Progenitor cell of endocrine pancreas (in vitro differentiated cells): ENCODE results near the gene PDE7B. TPM values are rescaled to one million over a fixed set of nuclear protein-coding genes. Genes with fewer than 3 reads are reported as not detected.

Source experiments
- DNase-seq: peaks from one replicate; pipeline ENCODE4 v3.0.0; 2021; ENCODE audit warnings: low spot score; ENCODE audit not compliant: unreplicated experiment
- H3K27ac Mint-ChIP-seq: 2 replicates; pipeline ENCODE4 v1.8.0; 2021; ENCODE audit warnings: mild to moderate bottlenecking, moderate library complexity, mixed read lengths
- H3K27me3 Mint-ChIP-seq: 2 replicates; pipeline ENCODE4 v1.8.0; 2021; ENCODE audit warnings: mixed read lengths
- H3K36me3 Mint-ChIP-seq: 2 replicates; pipeline ENCODE4 v1.8.0; 2022; ENCODE audit warnings: mixed read lengths; ENCODE audit not compliant: insufficient read depth
- H3K4me1 Mint-ChIP-seq: 2 replicates; pipeline ENCODE4 v1.8.0; 2021; ENCODE audit warnings: low read depth, mixed read lengths
- H3K4me3 Mint-ChIP-seq: 2 replicates; pipeline ENCODE4 v1.8.0; 2021; ENCODE audit warnings: low read depth, mild to moderate bottlenecking, moderate library complexity, mixed read lengths
- H3K9me3 Mint-ChIP-seq: 2 replicates; pipeline ENCODE4 v1.8.0; 2021; ENCODE audit warnings: low read depth, mixed read lengths
- total RNA-seq: library from RNA; stranded (reverse); gene quantifications from 2 replicates; pipeline ENCODE4 v1.2.1, GENCODE V29; 2021
- TF ChIP-seq, protein P1 (sequence below): fragments of 200-600 bp; sonication (generic); IDR thresholded peaks from one replicate; pipeline ENCODE4 v1.5.0; 2021; ENCODE audit warnings: antibody characterized with exemption, mild to moderate bottlenecking; ENCODE audit not compliant: unreplicated experiment

The PDE7B gene
- total RNA-seq, 1 donor from 2014 or later = 0.07 TPM

DNA sequence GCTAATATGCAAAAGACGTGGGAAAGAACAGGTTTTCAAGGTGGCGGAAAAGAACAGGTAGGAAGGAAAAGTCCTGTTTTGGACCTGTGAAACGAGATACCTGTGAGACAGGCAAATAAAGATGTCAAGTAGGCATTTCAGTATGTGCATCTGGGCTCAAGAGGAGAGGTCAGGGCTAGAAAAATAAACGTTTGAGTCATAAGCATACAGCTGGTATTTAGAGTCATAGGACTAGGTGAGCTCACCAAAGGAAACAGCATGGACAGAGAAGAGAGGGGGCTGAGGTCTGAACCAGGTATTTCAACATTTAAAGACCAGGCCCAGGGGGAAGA lies 383.7 kb downstream of the PDE7B start:
- Mint-ChIP-seq H3K9me3 (no peaks in the 10 kb centered on the region), H3K4me1 (peaks cover 5% of the 10 kb centered on the region), H3K4me3 (no peak overlapping the region), H3K27ac (no peak overlapping the region), H3K36me3 (peaks cover 5% of the 10 kb centered on the region), H3K27me3 (no peaks in the 10 kb centered on the region)
- DNase-seq = no peak
- TF ChIP-seq, protein P1, sequence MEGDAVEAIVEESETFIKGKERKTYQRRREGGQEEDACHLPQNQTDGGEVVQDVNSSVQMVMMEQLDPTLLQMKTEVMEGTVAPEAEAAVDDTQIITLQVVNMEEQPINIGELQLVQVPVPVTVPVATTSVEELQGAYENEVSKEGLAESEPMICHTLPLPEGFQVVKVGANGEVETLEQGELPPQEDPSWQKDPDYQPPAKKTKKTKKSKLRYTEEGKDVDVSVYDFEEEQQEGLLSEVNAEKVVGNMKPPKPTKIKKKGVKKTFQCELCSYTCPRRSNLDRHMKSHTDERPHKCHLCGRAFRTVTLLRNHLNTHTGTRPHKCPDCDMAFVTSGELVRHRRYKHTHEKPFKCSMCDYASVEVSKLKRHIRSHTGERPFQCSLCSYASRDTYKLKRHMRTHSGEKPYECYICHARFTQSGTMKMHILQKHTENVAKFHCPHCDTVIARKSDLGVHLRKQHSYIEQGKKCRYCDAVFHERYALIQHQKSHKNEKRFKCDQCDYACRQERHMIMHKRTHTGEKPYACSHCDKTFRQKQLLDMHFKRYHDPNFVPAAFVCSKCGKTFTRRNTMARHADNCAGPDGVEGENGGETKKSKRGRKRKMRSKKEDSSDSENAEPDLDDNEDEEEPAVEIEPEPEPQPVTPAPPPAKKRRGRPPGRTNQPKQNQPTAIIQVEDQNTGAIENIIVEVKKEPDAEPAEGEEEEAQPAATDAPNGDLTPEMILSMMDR = no peak

DNA sequence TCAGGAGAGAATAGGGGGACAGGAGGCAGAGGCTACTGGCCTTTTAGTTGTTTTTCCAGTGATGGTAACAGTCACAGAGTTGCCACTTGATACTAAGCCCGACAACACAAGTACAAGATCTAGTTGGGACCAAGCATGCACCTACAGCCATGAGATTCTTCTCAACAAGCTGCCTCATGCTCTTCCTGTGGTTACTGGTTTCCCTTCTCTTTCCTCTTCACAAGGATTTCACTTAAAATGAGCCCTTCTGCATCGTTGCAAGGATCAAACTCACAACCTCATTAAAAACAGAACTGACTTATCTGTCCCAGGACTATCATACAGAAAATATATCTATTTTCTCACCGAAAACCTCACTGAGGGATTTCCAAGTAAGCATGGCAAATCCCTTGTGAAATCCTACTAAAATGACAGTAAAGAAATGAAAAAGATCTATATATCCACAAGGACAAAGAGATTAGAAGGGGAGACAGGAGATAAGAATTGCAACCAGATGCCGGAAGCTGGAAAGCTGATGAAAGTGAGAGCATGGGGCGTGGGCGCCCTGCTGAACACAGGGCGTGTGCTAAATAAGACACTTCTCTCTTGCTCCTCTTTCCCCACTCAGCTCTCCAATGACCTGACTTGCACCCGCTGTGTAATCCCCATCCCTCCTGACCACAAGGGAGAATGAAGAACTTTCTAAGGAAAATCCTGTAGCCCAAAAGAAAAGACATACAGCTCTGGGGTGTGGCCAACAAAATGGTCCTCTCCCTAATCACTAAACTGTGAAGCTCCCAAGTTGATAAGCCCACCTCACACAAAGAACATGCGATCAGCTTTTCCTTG lies 385.2 kb downstream of the PDE7B start:
- H3K9me3 Mint-ChIP-seq = no peaks in the 10 kb centered on the region
- H3K27ac Mint-ChIP-seq = no peak overlapping the region
- H3K36me3 Mint-ChIP-seq = peaks cover 5% of the 10 kb centered on the region
- TF ChIP-seq, protein P1 = no peak
- no peak for DNase-seq
- H3K27me3 Mint-ChIP-seq = no peaks in the 10 kb centered on the region
- peaks cover 4% of the 10 kb centered on the region for H3K4me1 Mint-ChIP-seq
- no peak overlapping the region for H3K4me3 Mint-ChIP-seq

DNA sequence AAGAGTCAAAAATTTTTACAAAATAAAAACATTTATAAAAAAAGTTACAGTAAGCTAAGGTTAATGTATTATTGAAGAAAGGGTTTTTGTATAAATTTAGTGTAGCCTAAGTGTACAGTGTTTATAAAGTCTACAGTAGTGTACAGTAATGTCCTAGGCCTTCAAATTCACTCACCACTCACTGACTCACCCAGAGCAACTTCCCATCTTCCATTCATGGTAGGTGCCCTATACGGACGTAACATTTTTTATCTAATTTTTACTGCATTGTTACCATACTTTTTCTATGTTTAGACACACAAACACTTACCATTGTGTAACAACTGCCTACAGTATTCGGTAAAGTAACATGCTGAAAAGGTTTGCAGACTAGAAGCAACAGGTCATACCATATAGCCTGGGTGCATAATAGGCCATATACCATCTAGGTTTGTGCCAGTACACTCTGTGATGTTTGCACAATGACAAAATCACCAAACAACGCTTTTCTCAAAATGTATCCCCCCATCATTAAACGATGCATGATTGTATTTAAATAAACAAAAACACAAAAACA lies 392.6 kb downstream of the PDE7B start:
- H3K4me1 Mint-ChIP-seq = peaks cover 5% of the 10 kb centered on the region
- no peak overlapping the region for H3K27ac Mint-ChIP-seq
- no peaks in the 10 kb centered on the region for H3K27me3 Mint-ChIP-seq
- no peaks in the 10 kb centered on the region for H3K36me3 Mint-ChIP-seq
- TF ChIP-seq, protein P1 = no peak
- no peaks in the 10 kb centered on the region for H3K9me3 Mint-ChIP-seq
- H3K4me3 Mint-ChIP-seq = no peak overlapping the region
- DNase-seq = no peak
